Loucy (cell line): ENCODE data around the gene PTH2.

Experiments used
- H2AFZ ChIP-seq: fragments of 200-600 bp; sonication (generic); 2 replicates; pipeline ENCODE4 v1.6.0; 2016; ENCODE audit warnings: antibody characterized with exemption, mild to moderate bottlenecking, low read length, moderate library complexity
- H3F3A ChIP-seq: fragments of 200-600 bp; 2 replicates; pipeline ENCODE4 v1.6.0; 2016; ENCODE audit warnings: antibody characterized with exemption, low read depth, mild to moderate bottlenecking
- H3K27me3 ChIP-seq: fragments of 200-600 bp; sonication (generic); 2 replicates; pipeline ENCODE4 v1.6.1; 2014; ENCODE audit warnings: low read length, mild to moderate bottlenecking; ENCODE audit not compliant: insufficient read depth, poor library complexity, severe bottlenecking
- H3K36me3 ChIP-seq: fragments of 200-600 bp; sonication (generic); 2 replicates; pipeline ENCODE4 v1.6.1; 2016; ENCODE audit warnings: low read length; ENCODE audit not compliant: insufficient read depth
- H3K4me1 ChIP-seq: fragments of 200-600 bp; sonication (generic); 2 replicates; pipeline ENCODE4 v1.5.1; 2014; ENCODE audit warnings: low read length, mild to moderate bottlenecking; ENCODE audit not compliant: insufficient read depth, poor library complexity, severe bottlenecking
- H3K4me2 ChIP-seq: fragments of 200-600 bp; sonication (generic); 2 replicates; pipeline ENCODE4 v1.6.0; 2014; ENCODE audit warnings: antibody characterized with exemption, low read length, low read depth, mild to moderate bottlenecking; ENCODE audit not compliant: poor library complexity, severe bottlenecking
- H3K4me3 ChIP-seq: fragments of 200-600 bp; sonication (generic); 2 replicates; pipeline ENCODE4 v1.5.1; 2014; ENCODE audit warnings: low read length, mild to moderate bottlenecking, mixed read lengths; ENCODE audit not compliant: poor library complexity, severe bottlenecking
- H3K79me2 ChIP-seq: fragments of 200-600 bp; sonication (generic); 2 replicates; pipeline ENCODE4 v1.6.1; 2014; ENCODE audit warnings: low read length; ENCODE audit not compliant: insufficient read depth
- H3K9ac ChIP-seq: fragments of 200-600 bp; sonication (generic); 2 replicates; pipeline ENCODE4 v1.6.0; 2014; ENCODE audit warnings: mild to moderate bottlenecking, low read depth, low read length, moderate library complexity; ENCODE audit not compliant: poor library complexity, severe bottlenecking
- H3K9me2 ChIP-seq: fragments of 200-600 bp; sonication (generic); replicated peaks from 2 replicates; pipeline ENCODE4 v1.6.1; 2016; ENCODE audit warnings: low read depth, low read length, mixed read lengths
- H3K9me3 ChIP-seq: fragments of 200-600 bp; sonication (generic); 2 replicates; pipeline ENCODE4 v1.6.1; 2014; ENCODE audit warnings: mild to moderate bottlenecking, antibody characterized with exemption, low read length, low read depth; ENCODE audit not compliant: insufficient read depth
- H4K20me1 ChIP-seq: fragments of 200-600 bp; sonication (generic); 2 replicates; pipeline ENCODE4 v1.6.0; 2014; ENCODE audit warnings: antibody characterized with exemption, low read length, mild to moderate bottlenecking; ENCODE audit not compliant: insufficient read depth, poor library complexity, severe bottlenecking
- EZH2phosphoT487 ChIP-seq: fragments of 200-600 bp; IDR thresholded peaks from 2 replicates; pipeline ENCODE4 v1.6.1; 2018; ENCODE audit warnings: antibody characterized with exemption, mild to moderate bottlenecking, moderate library complexity, borderline replicate concordance
- TF ChIP-seq, protein P1 (sequence below): fragments of 200-600 bp; sonication (generic); conservative IDR thresholded peaks from 2 replicates; pipeline ENCODE4 v1.5.1; 2014; ENCODE audit warnings: mild to moderate bottlenecking, antibody characterized with exemption, low read length

Gene PTH2

DNA sequence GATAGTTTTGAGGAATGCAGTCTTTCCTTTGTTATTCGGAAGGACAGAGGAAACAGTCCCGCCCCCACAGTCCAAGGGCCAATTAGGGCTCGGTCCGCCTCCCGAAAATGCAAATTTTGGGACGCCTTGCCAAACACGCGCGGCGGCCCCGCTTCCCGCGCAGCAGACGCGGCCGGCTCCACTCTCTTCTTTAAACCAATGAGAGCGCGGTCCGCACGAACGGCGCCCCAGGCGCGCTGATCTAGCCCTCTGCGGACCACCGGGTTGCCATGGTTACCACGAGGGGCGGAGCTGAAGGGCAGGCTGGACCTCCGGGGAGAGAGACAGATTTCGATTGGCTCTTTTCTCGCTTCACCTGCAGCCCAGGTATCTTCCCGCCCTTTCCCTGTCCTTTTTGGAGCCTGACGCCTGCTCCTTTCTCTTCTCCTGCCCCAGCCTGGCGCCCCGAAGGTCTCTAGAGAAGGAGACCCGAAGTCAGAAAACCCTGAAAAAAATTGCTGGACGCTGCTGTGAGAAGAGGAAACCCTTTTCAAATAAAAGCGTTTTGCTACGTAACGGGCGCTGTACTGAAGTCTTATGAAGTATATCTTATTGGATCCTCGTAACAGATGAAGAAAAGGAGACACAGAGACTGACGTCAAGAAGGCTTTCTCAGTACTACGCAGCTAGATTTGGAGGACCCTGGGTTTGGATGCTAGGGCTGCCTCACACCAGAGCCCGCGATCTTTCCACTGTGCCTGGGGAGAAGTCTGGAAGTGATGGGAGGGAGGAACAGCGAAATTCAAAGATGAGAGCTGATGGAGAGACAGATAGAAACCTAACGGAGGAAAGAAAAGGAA is 2.0 kb downstream of the PTH2 start:
- H3K4me2 ChIP-seq: no peak overlapping the region
- H4K20me1 ChIP-seq: no peaks in the 10 kb centered on the region
- H3K27me3 ChIP-seq: no peaks in the 10 kb centered on the region

DNA sequence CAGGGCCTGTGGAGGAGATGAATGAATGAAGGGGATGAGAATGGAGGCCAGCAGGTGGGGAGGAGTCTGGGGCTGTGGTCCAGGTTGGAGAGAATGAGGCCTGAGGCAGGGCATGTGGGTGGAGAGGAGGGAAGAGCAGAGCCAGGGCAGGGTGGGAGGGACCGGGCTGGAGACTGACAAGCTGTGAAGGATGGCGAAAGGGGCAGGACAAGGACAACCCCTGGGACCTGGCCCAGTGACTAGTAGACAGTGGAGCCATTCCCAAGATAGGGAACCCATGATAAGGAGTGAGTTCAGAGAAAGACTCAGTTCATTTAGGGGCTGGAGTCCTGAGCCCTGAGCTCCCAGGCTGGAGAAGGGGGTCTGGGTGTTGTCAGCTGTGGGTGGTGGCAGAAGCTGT is 3.0 kb downstream of the PTH2 start:
- Histone ChIP-seq H2AFZ (no peak overlapping the region), H3K27me3 (no peaks in the 10 kb centered on the region)

More for the DNA sequence above, 2.0 kb downstream of the PTH2 start:
- TF ChIP-seq, protein P1, sequence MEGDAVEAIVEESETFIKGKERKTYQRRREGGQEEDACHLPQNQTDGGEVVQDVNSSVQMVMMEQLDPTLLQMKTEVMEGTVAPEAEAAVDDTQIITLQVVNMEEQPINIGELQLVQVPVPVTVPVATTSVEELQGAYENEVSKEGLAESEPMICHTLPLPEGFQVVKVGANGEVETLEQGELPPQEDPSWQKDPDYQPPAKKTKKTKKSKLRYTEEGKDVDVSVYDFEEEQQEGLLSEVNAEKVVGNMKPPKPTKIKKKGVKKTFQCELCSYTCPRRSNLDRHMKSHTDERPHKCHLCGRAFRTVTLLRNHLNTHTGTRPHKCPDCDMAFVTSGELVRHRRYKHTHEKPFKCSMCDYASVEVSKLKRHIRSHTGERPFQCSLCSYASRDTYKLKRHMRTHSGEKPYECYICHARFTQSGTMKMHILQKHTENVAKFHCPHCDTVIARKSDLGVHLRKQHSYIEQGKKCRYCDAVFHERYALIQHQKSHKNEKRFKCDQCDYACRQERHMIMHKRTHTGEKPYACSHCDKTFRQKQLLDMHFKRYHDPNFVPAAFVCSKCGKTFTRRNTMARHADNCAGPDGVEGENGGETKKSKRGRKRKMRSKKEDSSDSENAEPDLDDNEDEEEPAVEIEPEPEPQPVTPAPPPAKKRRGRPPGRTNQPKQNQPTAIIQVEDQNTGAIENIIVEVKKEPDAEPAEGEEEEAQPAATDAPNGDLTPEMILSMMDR: no peak
- no peak for TF ChIP-seq EZH2phosphoT487
- Histone ChIP-seq H3K4me3 (no peak overlapping the region), H3K4me1 (peaks cover 53% of the 10 kb centered on the region), H2AFZ (no peak overlapping the region), H3K9ac (no peak overlapping the region), H3K9me3 (no peaks in the 10 kb centered on the region), H3K79me2 (no peaks in the 10 kb centered on the region), H3K9me2 (no peaks in the 10 kb centered on the region), H3K36me3 (no peaks in the 10 kb centered on the region), H3F3A (no peaks in the 10 kb centered on the region)

DNA sequence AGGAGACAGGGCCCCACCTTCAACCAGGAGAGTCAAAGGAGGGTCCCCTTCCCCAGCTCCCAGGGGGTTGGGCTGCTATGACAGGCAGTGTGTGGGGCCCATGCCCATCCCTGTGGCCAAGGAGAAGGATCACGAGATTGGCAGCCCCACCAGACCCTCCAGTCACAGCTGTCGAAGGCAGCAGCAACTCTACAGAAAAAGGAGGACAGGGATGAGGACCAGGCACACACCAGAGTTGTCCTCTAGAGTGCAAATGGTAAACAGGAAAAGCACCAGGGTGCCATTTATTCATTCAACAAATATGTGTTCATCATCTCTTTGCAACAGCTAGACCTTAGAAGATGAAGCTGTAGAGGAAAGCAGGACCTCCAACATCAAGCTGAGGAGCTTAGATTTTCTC is 4.1 kb downstream of the PTH2 start:
- H3K4me2 ChIP-seq: no peak overlapping the region
- H3K79me2 ChIP-seq: no peaks in the 10 kb centered on the region
- no peak overlapping the region for H3K4me3 ChIP-seq
- H4K20me1 ChIP-seq: no peaks in the 10 kb centered on the region
- H3K9me3 ChIP-seq: no peaks in the 10 kb centered on the region
- no peaks in the 10 kb centered on the region for H3K27me3 ChIP-seq
- H3K4me1 ChIP-seq: peaks cover 55% of the 10 kb centered on the region
- no peaks in the 10 kb centered on the region for H3K36me3 ChIP-seq
- H2AFZ ChIP-seq: no peak overlapping the region
- H3K9ac ChIP-seq: no peak overlapping the region
- H3F3A ChIP-seq: no peaks in the 10 kb centered on the region
- H3K9me2 ChIP-seq: no peaks in the 10 kb centered on the region
- TF ChIP-seq, protein P1: no peak
- no peak for TF ChIP-seq EZH2phosphoT487

More for the DNA sequence above, 3.0 kb downstream of the PTH2 start:
- Histone ChIP-seq H3K9ac (no peak overlapping the region), H3K4me2 (no peak overlapping the region), H3K9me3 (no peaks in the 10 kb centered on the region), H3K36me3 (no peaks in the 10 kb centered on the region), H3K79me2 (no peaks in the 10 kb centered on the region), H3K4me3 (no peak overlapping the region), H3F3A (no peaks in the 10 kb centered on the region), H3K9me2 (no peaks in the 10 kb centered on the region), H4K20me1 (no peaks in the 10 kb centered on the region), H3K4me1 (peaks cover 57% of the 10 kb centered on the region)
- no peak for TF ChIP-seq EZH2phosphoT487
- TF ChIP-seq, protein P1: no peak
